H9 (cell line): Measurements from ENCODE around the gene TRAF2. TPM values are rescaled to one million over a fixed set of nuclear protein-coding genes. Genes with fewer than 3 reads are reported as not detected.
A peak's percentile ranks its signal among the peaks of the same experiment; 100 is the strongest.
"Not testable (repeated sequence)": the region's sequence is repeated elsewhere in the genome, so short reads cannot be mapped to it uniquely, and the experiment has no call there.

Source experiments
- DNase-seq: peaks from one replicate; pipeline ENCODE4 v3.0.0-alpha.2; 2017
- H2AFZ ChIP-seq: one replicate; pipeline ENCODE4 v1.6.1; 2013; ENCODE audit warnings: mild to moderate bottlenecking, low read length, control low read depth, moderate library complexity
- H2AK5ac ChIP-seq: 2 replicates; pipeline ENCODE4 v1.6.1; 2013; ENCODE audit warnings: low read length, control low read depth, mixed read lengths; ENCODE audit not compliant: insufficient read length
- H2BK120ac ChIP-seq: one replicate; pipeline ENCODE4 v1.6.1; 2013; ENCODE audit warnings: low read depth, mild to moderate bottlenecking, low read length, control low read depth, inconsistent platforms; ENCODE audit not compliant: poor library complexity, severe bottlenecking
- H2BK12ac ChIP-seq: 2 replicates; pipeline ENCODE4 v1.6.1; 2013; ENCODE audit warnings: low read length, control low read depth, mixed read lengths, low read depth; ENCODE audit not compliant: insufficient read length
- H2BK15ac ChIP-seq: 2 replicates; pipeline ENCODE4 v1.6.1; 2013; ENCODE audit warnings: low read depth, low read length, control low read depth
- H2BK20ac ChIP-seq: one replicate; pipeline ENCODE4 v1.6.1; 2013; ENCODE audit warnings: low read depth, mild to moderate bottlenecking, low read length, control low read depth, inconsistent platforms; ENCODE audit not compliant: poor library complexity, severe bottlenecking
- H2BK5ac ChIP-seq: 2 replicates; pipeline ENCODE4 v1.6.1; 2013; ENCODE audit warnings: low read length, control low read depth, mixed read lengths; ENCODE audit not compliant: insufficient read length
- H3K14ac ChIP-seq: 2 replicates; pipeline ENCODE4 v1.6.1; 2013; ENCODE audit warnings: low read length, control low read depth; ENCODE audit not compliant: insufficient read depth
- H3K18ac ChIP-seq: 2 replicates; pipeline ENCODE4 v1.6.1; 2013; ENCODE audit warnings: low read depth, mild to moderate bottlenecking, mixed read lengths, low read length, control low read depth; ENCODE audit not compliant: insufficient read length
- H3K23ac ChIP-seq: 2 replicates; pipeline ENCODE4 v1.6.1; 2013; ENCODE audit warnings: low read length, control low read depth, mixed read lengths, low read depth; ENCODE audit not compliant: insufficient read length
- H3K23me2 ChIP-seq: 2 replicates; pipeline ENCODE4 v1.6.1; 2013; ENCODE audit warnings: low read depth, mild to moderate bottlenecking, mixed read lengths, low read length, control low read depth; ENCODE audit not compliant: insufficient read length, poor library complexity, severe bottlenecking
- H3K27ac ChIP-seq: 2 replicates; pipeline ENCODE4 v1.5.1; 2013; ENCODE audit warnings: low read length, control low read depth, mixed read lengths, low read depth; ENCODE audit not compliant: insufficient read length
- H3K27me3 ChIP-seq: 2 replicates; pipeline ENCODE4 v1.6.1; 2013; ENCODE audit warnings: low read length, control low read depth, inconsistent platforms; ENCODE audit not compliant: insufficient read depth
- H3K4ac ChIP-seq: 2 replicates; pipeline ENCODE4 v1.6.1; 2013; ENCODE audit warnings: low read depth, mild to moderate bottlenecking, control low read depth, inconsistent platforms, low read length, moderate library complexity
- H3K4me1 ChIP-seq: 2 replicates; pipeline ENCODE4 v1.6.1; 2013; ENCODE audit warnings: low read length, control low read depth, inconsistent platforms; ENCODE audit not compliant: insufficient read depth
- H3K4me2 ChIP-seq: 2 replicates; pipeline ENCODE4 v1.6.1; 2013; ENCODE audit warnings: low read length, control low read depth, mixed read lengths; ENCODE audit not compliant: insufficient read length, insufficient read depth
- H3K56ac ChIP-seq: 2 replicates; pipeline ENCODE4 v1.6.1; 2013; ENCODE audit warnings: low read depth, mild to moderate bottlenecking, mixed read lengths, low read length, control low read depth; ENCODE audit not compliant: insufficient read length
- H3K79me1 ChIP-seq: 2 replicates; pipeline ENCODE4 v1.6.1; 2013; ENCODE audit warnings: low read depth, mild to moderate bottlenecking, moderate library complexity, low read length, control low read depth, inconsistent platforms; ENCODE audit not compliant: insufficient read depth, poor library complexity, severe bottlenecking
- H3K79me2 ChIP-seq: 2 replicates; pipeline ENCODE4 v1.6.1; 2013; ENCODE audit warnings: low read length, control low read depth, inconsistent platforms; ENCODE audit not compliant: insufficient read depth
- H3K9ac ChIP-seq: 2 replicates; pipeline ENCODE4 v1.6.1; 2013; ENCODE audit warnings: low read length, control low read depth, mixed read lengths; ENCODE audit not compliant: insufficient read length; ENCODE audit errors: extremely low read depth
- H3K9me3 ChIP-seq: one replicate; pipeline ENCODE4 v1.6.1; 2013; ENCODE audit warnings: low read depth, low read length, inconsistent platforms; ENCODE audit not compliant: control insufficient read depth
- H3T11ph ChIP-seq: one replicate; pipeline ENCODE4 v1.6.1; 2013; ENCODE audit warnings: mild to moderate bottlenecking, low read length, control low read depth, inconsistent platforms
- H4K20me1 ChIP-seq: one replicate; pipeline ENCODE4 v1.6.1; 2013; ENCODE audit not compliant: control insufficient read depth, insufficient read length, insufficient read depth
- H4K5ac ChIP-seq: 2 replicates; pipeline ENCODE4 v1.6.1; 2013; ENCODE audit warnings: low read depth, mild to moderate bottlenecking, mixed read lengths, low read length, control low read depth; ENCODE audit not compliant: insufficient read length
- H4K8ac ChIP-seq: replicated peaks from 2 replicates; pipeline ENCODE4 v1.6.1; 2013; ENCODE audit warnings: low read length, control low read depth, mixed read lengths, low read depth; ENCODE audit not compliant: insufficient read length
- H4K91ac ChIP-seq: 2 replicates; pipeline ENCODE4 v1.6.1; 2013; ENCODE audit warnings: low read depth, mild to moderate bottlenecking, moderate library complexity, mixed read lengths, low read length, control low read depth; ENCODE audit not compliant: insufficient read length
- H3K27ac Mint-ChIP-seq, 3 experiments: 2 replicates in 2 of 3; 3 replicates in 1 of 3; pipeline ENCODE4 v1.8.0; 2020 to 2021; ENCODE audit warnings: mixed read lengths in 3 of 3, mild to moderate bottlenecking in 1 of 3, moderate library complexity in 1 of 3
- H3K27me3 Mint-ChIP-seq: 2 replicates; pipeline ENCODE4 v1.8.0; 2021; ENCODE audit warnings: low read depth, mild to moderate bottlenecking, moderate library complexity, mixed read lengths
- H3K36me3 Mint-ChIP-seq, 3 experiments: 2 replicates in 2 of 3; 3 replicates in 1 of 3; pipeline ENCODE4 v1.8.0; 2020 to 2021; ENCODE audit warnings: low read depth in 3 of 3, mixed read lengths in 3 of 3; ENCODE audit not compliant: insufficient read depth in 1 of 3
- H3K4me1 Mint-ChIP-seq, 2 experiments: 2 replicates each; pipeline ENCODE4 v1.8.0; 2020; ENCODE audit warnings: mixed read lengths in 2 of 2
- H3K4me3 Mint-ChIP-seq, 2 experiments: 2 replicates in 1 of 2; 3 replicates in 1 of 2; pipeline ENCODE4 v1.8.0; 2020 to 2021; ENCODE audit warnings: mild to moderate bottlenecking in 2 of 2, mixed read lengths in 2 of 2, moderate library complexity in 1 of 2
- H3K9me3 Mint-ChIP-seq, 2 experiments: 2 replicates in 1 of 2; 3 replicates in 1 of 2; pipeline ENCODE4 v1.8.0; 2020; ENCODE audit warnings: mild to moderate bottlenecking in 2 of 2, mixed read lengths in 2 of 2, moderate library complexity in 1 of 2
- WGBS: extraction: QIAGEN DNeasy Blood & Tissue Kit; methylation state at CpG from one replicate; pipeline ENCODE4 v1.1.7; 2013; ENCODE audit warnings: missing lambda C conversion rate, low lambda C conversion rate, mixed read lengths; ENCODE audit not compliant: insufficient read length; ENCODE audit errors: extremely low coverage; 5-methylcytosine and 5-hydroxymethylcytosine counted together
- total RNA-seq: library from RNA; stranded (reverse); gene quantifications from 2 replicates; pipeline ENCODE4 v1.2.1, GENCODE V29; 2021
- TF ChIP-seq, protein P1 (sequence below): fragments of 200-600 bp; sonication (generic); conservative IDR thresholded peaks from 3 replicates; pipeline ENCODE4 v1.8.0; 2021; ENCODE audit warnings: antibody characterized with exemption, mild to moderate bottlenecking

The TRAF2 gene
- total RNA-seq, 1 experiment from 2014 or later = 48.8 TPM

GRCh38 chr9:136865768-136866103, 20.6 kb upstream of the TRAF2 start:
- H3K56ac ChIP-seq = no peak overlapping the region
- H4K5ac ChIP-seq = no peak overlapping the region
- H2BK12ac ChIP-seq = no peak overlapping the region
- no peak overlapping the region for H3K23ac ChIP-seq
- H3K9ac ChIP-seq = peak overlapping the region; percentile 57
- H3K18ac ChIP-seq = no peak overlapping the region
- H3T11ph ChIP-seq = no peak overlapping the region
- Mint-ChIP-seq H3K4me3 (peak overlapping the region; percentile 78 to 84), H3K36me3 (peaks cover 22 to 56% (median 54%) of the 10 kb centered on the region in 3 experiments), H3K27ac (no peak overlapping the region; a peak in 1 of 7 replicates), H3K4me1 (peaks cover 5 to 6% of the 10 kb centered on the region in 2 experiments), H3K27me3 (peaks cover 10% of the 10 kb centered on the region), H3K9me3 (peaks cover 21 to 36% of the 10 kb centered on the region in 2 experiments)
- H2BK5ac ChIP-seq = no peak overlapping the region
- peaks cover 2% of the 10 kb centered on the region for H3K79me1 ChIP-seq
- peaks cover 4% of the 10 kb centered on the region for H3K23me2 ChIP-seq
- H3K14ac ChIP-seq = 0 out of 2 replicates have a peak overlapping the region, but pooled peaks have one; percentile 70
- TF ChIP-seq, protein P1, sequence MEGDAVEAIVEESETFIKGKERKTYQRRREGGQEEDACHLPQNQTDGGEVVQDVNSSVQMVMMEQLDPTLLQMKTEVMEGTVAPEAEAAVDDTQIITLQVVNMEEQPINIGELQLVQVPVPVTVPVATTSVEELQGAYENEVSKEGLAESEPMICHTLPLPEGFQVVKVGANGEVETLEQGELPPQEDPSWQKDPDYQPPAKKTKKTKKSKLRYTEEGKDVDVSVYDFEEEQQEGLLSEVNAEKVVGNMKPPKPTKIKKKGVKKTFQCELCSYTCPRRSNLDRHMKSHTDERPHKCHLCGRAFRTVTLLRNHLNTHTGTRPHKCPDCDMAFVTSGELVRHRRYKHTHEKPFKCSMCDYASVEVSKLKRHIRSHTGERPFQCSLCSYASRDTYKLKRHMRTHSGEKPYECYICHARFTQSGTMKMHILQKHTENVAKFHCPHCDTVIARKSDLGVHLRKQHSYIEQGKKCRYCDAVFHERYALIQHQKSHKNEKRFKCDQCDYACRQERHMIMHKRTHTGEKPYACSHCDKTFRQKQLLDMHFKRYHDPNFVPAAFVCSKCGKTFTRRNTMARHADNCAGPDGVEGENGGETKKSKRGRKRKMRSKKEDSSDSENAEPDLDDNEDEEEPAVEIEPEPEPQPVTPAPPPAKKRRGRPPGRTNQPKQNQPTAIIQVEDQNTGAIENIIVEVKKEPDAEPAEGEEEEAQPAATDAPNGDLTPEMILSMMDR = no peak
- H2BK15ac ChIP-seq = no peak overlapping the region
- H4K91ac ChIP-seq = no peak overlapping the region
- no CpG with 5 or more reads among the region's 20 CpGs for WGBS
- H2AFZ ChIP-seq = no peak overlapping the region
- no peak overlapping the region for H3K27ac ChIP-seq
- H3K4me1 ChIP-seq = 0 out of 2 replicates have a peak, but pooled peaks cover 3% of the 10 kb centered on the region
- H3K4ac ChIP-seq = no peak overlapping the region
- H2BK120ac ChIP-seq = no peak overlapping the region
- no peaks in the 10 kb centered on the region for H4K20me1 ChIP-seq
- peak overlapping the region; percentile 46 for H3K4me2 ChIP-seq
- no peaks in the 10 kb centered on the region for H3K27me3 ChIP-seq
- DNase-seq = peak; percentile 28
- no peak overlapping the region for H2BK20ac ChIP-seq
- no peak overlapping the region for H2AK5ac ChIP-seq
- no peak overlapping the region for H4K8ac ChIP-seq
- peaks cover 5% of the 10 kb centered on the region for H3K9me3 ChIP-seq
- peaks cover 2% of the 10 kb centered on the region; the same call in 1 of the 2 replicates for H3K79me2 ChIP-seq

- peak overlapping the region; percentile 63 to 81 for H3K4me3 Mint-ChIP-seq
Observed at GRCh38 chr9:136866898-136867421, 19.4 kb upstream of the TRAF2 start.

More at GRCh38 chr9:136866898-136867421, 19.4 kb upstream of the TRAF2 start:
- WGBS = no CpG with 5 or more reads among the region's 29 CpGs
- not testable (repeated sequence) for H3K56ac ChIP-seq, H3K23me2 ChIP-seq, H2BK15ac ChIP-seq, H4K20me1 ChIP-seq, H2AFZ ChIP-seq, H3T11ph ChIP-seq, H3K4me1 Mint-ChIP-seq, H3K27ac Mint-ChIP-seq, H2BK20ac ChIP-seq, H2AK5ac ChIP-seq, H3K23ac ChIP-seq, H3K4me2 ChIP-seq, DNase-seq, H3K9ac ChIP-seq, H2BK12ac ChIP-seq, H3K9me3 ChIP-seq, H2BK120ac ChIP-seq, H3K18ac ChIP-seq, H4K5ac ChIP-seq, H3K79me2 ChIP-seq, H2BK5ac ChIP-seq, H3K27ac ChIP-seq, H3K27me3 ChIP-seq, H4K91ac ChIP-seq, H3K4me1 ChIP-seq, H4K8ac ChIP-seq, H3K4ac ChIP-seq, H3K14ac ChIP-seq, H3K79me1 ChIP-seq
- Mint-ChIP-seq H3K27me3 (peaks cover 12% of the 10 kb centered on the region), H3K36me3 (peaks cover 22 to 54% (median 50%) of the 10 kb centered on the region in 3 experiments), H3K9me3 (peaks cover 31 to 47% of the 10 kb centered on the region in 2 experiments)
